ENCODE measurements around the gene SEC24C.

GRCh38 chr10:73779018-73779417 is 34.8 kb downstream of the SEC24C start:
- TF ChIP-seq JUNB (IDR thresholded peaks at IDR 0.05) (no peak), EP300 (IDR thresholded peaks at IDR 0.05) (no peak), CTCF (IDR thresholded peaks at IDR 0.05) (no peak), POLR2A (IDR thresholded peaks at IDR 0.05; ENCODE audit: low read length) (no peak), HMGXB4 (CRISPR knock-in tag; IDR thresholded peaks at IDR 0.05; ENCODE audit: borderline replicate concordance) (no peak), ZC3H11A (IDR thresholded peaks at IDR 0.05) (no peak), TP53 (CRISPR knock-in tag; IDR thresholded peaks at IDR 0.05) (no peak), NFE2L2 (conservative IDR thresholded peaks at IDR 0.05; ENCODE audit: low read length) (no peak), ZNF302 (CRISPR knock-in tag; IDR thresholded peaks at IDR 0.05) (no peak), CHD2 (IDR thresholded peaks at IDR 0.05; ENCODE audit: low read length, partially characterized antibody) (no peak), NR3C1 (IDR thresholded peaks at IDR 0.05) (no peak), SREBF2 (IDR thresholded peaks at IDR 0.05) (no peak), CEBPB (IDR thresholded peaks at IDR 0.05) (no peak), RAD21 (conservative IDR thresholded peaks at IDR 0.05 in 1 of 2, IDR thresholded peaks at IDR 0.05 in 1 of 2) (no peak)
